Testis (tissue), 3 donors: ENCODE results near the gene CMTR1. TPM values are rescaled to one million over a fixed set of nuclear protein-coding genes. Genes with fewer than 3 reads are reported as not detected.

ENCODE experiments used
- DNase-seq: peaks from one replicate; pipeline ENCODE4 v3.0.0-alpha.2; 2019
- H3K27ac ChIP-seq, 2 donors: fragments of 200-600 bp; sonication (generic); one replicate each; pipeline ENCODE4 v1.5.1; 2019
- H3K27me3 ChIP-seq: fragments of 200-600 bp; sonication (generic); one replicate; pipeline ENCODE4 v1.5.1; 2019
- H3K36me3 ChIP-seq: fragments of 200-600 bp; sonication (generic); one replicate; pipeline ENCODE4 v1.5.1; 2017; ENCODE audit warnings: low read depth; ENCODE audit errors: missing control alignments
- H3K4me1 ChIP-seq: fragments of 200-600 bp; sonication (generic); one replicate; pipeline ENCODE4 v1.5.1; 2019
- H3K4me3 ChIP-seq, 2 donors: fragments of 200-600 bp; sonication (generic); one replicate each; pipeline ENCODE4 v1.5.1; 2017 to 2019
- H3K9me3 ChIP-seq: fragments of 200-600 bp; sonication (generic); one replicate; pipeline ENCODE4 v1.5.1; 2017
- CTCF ChIP-seq, 3 experiments: fragments of 450-650 bp in 2 of 3; fragments of 200-600 bp in 1 of 3; sonication (generic) in 1 of 3; IDR thresholded peaks; one replicate each; pipeline ENCODE4 v1.5.1; 2016 to 2019; ENCODE audit warnings: antibody characterized with exemption in 3 of 3, mild to moderate bottlenecking in 2 of 3, moderate library complexity in 1 of 3
- POLR2A ChIP-seq: fragments of 450-650 bp; IDR thresholded peaks from one replicate; pipeline ENCODE4 v1.6.1; 2017; ENCODE audit warnings: antibody characterized with exemption, mild to moderate bottlenecking, moderate library complexity
- WGBS, 2 donors: methylation state at CpG; one replicate each; pipeline ENCODE4 v1.1.5; 2018; 5-methylcytosine and 5-hydroxymethylcytosine counted together
- intact Hi-C: fragments of 100-400 bp; cut with DNase I; formaldehyde crosslinking; loops from one replicate; pipeline ENCODE4 v1.15.1; 2023; ENCODE audit warnings: low total_unique reads
- polyA plus RNA-seq: library from polyadenylated mRNA; stranded (reverse); fragments of 350-450 nt; fragmentation: Illumina TruSeq; extraction: RNeasy Lipid Tissue Mini Kit (QIAGEN cat#74804); gene quantifications from one replicate; pipeline ENCODE4 v1.2.3, GENCODE V29; 2014; ENCODE audit warnings: low read depth, low replicate concordance; ENCODE audit not compliant: insufficient read depth
- total RNA-seq, 2 donors: library from RNA; depleted of rRNA; stranded (reverse); fragments of >200 nt; gene quantifications; one replicate each; pipeline ENCODE4 v1.2.3, GENCODE V29; 2016

Gene CMTR1
- total and polyA plus RNA-seq, 3 donors from 2014 or later = 123 to 234 (median 231) TPM

GRCh38 chr6:37467718-37468117, 34.7 kb downstream of the CMTR1 start:
- TF ChIP-seq POLR2A (no peak), CTCF (IDR thresholded peaks at IDR 0.05) (no peak)
- intact Hi-C loops = no loop called here
- no peak for DNase-seq
- no peaks in the 10 kb centered on the region for H3K27me3 ChIP-seq
- no peaks in the 10 kb centered on the region for H3K9me3 ChIP-seq
- H3K4me1 ChIP-seq = no peaks in the 10 kb centered on the region
- H3K27ac ChIP-seq = no peak overlapping the region
- peaks cover 2% of the 10 kb centered on the region for H3K36me3 ChIP-seq
- H3K4me3 ChIP-seq = no peak overlapping the region

- intact Hi-C loops = no loop called here
- no peaks in the 10 kb centered on the region for H3K9me3 ChIP-seq
- H3K4me1 ChIP-seq = peaks cover 13% of the 10 kb centered on the region
- H3K27ac ChIP-seq = no peak overlapping the region
- DNase-seq = peak; percentile 81
- H3K4me3 ChIP-seq = no peak overlapping the region
- TF ChIP-seq POLR2A (no peak), CTCF (IDR thresholded peaks at IDR 0.05) (no peak)
- WGBS, 2 donors = 70 to 82% methylated on average over 8 of the region's 8 CpGs
- peaks cover 2% of the 10 kb centered on the region for H3K36me3 ChIP-seq
- H3K27me3 ChIP-seq = no peaks in the 10 kb centered on the region
Measured at GRCh38 chr6:37473364-37474095, 40.5 kb downstream of the CMTR1 start.

GRCh38 chr6:37474316-37474715, 41.3 kb downstream of the CMTR1 start:
- no peaks in the 10 kb centered on the region for H3K27me3 ChIP-seq
- TF ChIP-seq POLR2A (no peak), CTCF (IDR thresholded peaks at IDR 0.05) (no peak)
- WGBS, 2 donors = 91 to 99% methylated on average over 4 of the region's 4 CpGs
- H3K9me3 ChIP-seq = no peaks in the 10 kb centered on the region
- DNase-seq = no peak
- intact Hi-C loops = no loop called here
- peaks cover 13% of the 10 kb centered on the region for H3K4me1 ChIP-seq
- H3K27ac ChIP-seq = no peak overlapping the region
- no peak overlapping the region for H3K4me3 ChIP-seq
- peaks cover 2% of the 10 kb centered on the region for H3K36me3 ChIP-seq

- Histone ChIP-seq H3K36me3 (no peaks in the 10 kb centered on the region), H3K9me3 (no peaks in the 10 kb centered on the region), H3K27ac (no peak overlapping the region), H3K4me1 (peaks cover 13% of the 10 kb centered on the region), H3K27me3 (no peaks in the 10 kb centered on the region), H3K4me3 (no peak overlapping the region)
- 34 to 44% methylated on average over 2 to 3 of the region's 3 CpGs for WGBS, 2 donors
- TF ChIP-seq POLR2A = no peak
- no peak for TF ChIP-seq CTCF (IDR thresholded peaks at IDR 0.05)
- intact Hi-C loops = no loop called here
- no peak for DNase-seq
Measured at GRCh38 chr6:37477191-37477590, 44.2 kb downstream of the CMTR1 start.
